H1 (cell line): Measurements from ENCODE around the gene SLC66A3. TPM values are rescaled to one million over a fixed set of nuclear protein-coding genes. Genes with fewer than 3 reads are reported as not detected.

Source experiments
- MAFK ChIP-seq: IDR thresholded peaks from 2 replicates; pipeline ENCODE4 v1.6.1; 2012; ENCODE audit warnings: low read depth, mild to moderate bottlenecking, improper control_type of control experiment, low read length
- RFX5 ChIP-seq: IDR thresholded peaks from 2 replicates; pipeline ENCODE4 v1.6.1; 2011; ENCODE audit warnings: low read depth, low read length, improper control_type of control experiment, borderline replicate concordance
- RNF2 ChIP-seq: fragments of 200-900, 300-1000 bp; sonication (generic); IDR thresholded peaks from 2 replicates; pipeline ENCODE4 v1.7.1; 2016; ENCODE audit warnings: borderline replicate concordance, low read depth, mild to moderate bottlenecking, antibody characterized with exemption, low read length; ENCODE audit not compliant: poor library complexity, severe bottlenecking; ENCODE audit errors: missing control alignments
- SIRT6 ChIP-seq: IDR thresholded peaks from one replicate; pipeline ENCODE4 v1.7.1; 2012; ENCODE audit warnings: low read length, inconsistent platforms
- YY1 ChIP-seq: IDR thresholded peaks from 2 replicates; pipeline ENCODE4 v1.6.1; 2011; ENCODE audit warnings: low read depth, mild to moderate bottlenecking, low read length
- polyA plus RNA-seq, 7 experiments: library from polyadenylated mRNA; depleted of rRNA in 3 of 7; stranded (reverse) in 5 of 7; unstranded in 2 of 7; fragments of >200 nt in 5 of 7; fragments of 200-250 nt in 2 of 7; gene quantifications; 1 replicate in 5 of 7; 2 replicates in 1 of 7; 4 replicates in 1 of 7; pipeline versions ENCODE4 v1.2.1 to v1.2.3, GENCODE V29; 2011 to 2013; ENCODE audit warnings: missing spikeins in 2 of 7, mixed read lengths in 2 of 7
- total RNA-seq: library from RNA; stranded (reverse); fragmentation: NEBNext Ultra II Directional; extraction: Animal tissue kit (Norgen Biotek cat#: 25700); gene quantifications from 2 replicates; pipeline ENCODE4 v1.2.1, GENCODE V29; 2021
- TF ChIP-seq, protein P1 (sequence below): IDR thresholded peaks from 2 replicates; pipeline ENCODE4 v1.6.1; 2012; ENCODE audit warnings: inconsistent platforms

Gene SLC66A3
- total and polyA plus RNA-seq, 2 of the 8 experiments (the other 6 are each of a cell fraction or from before 2014, with no cell fraction given) = 8.7 to 27.8 TPM

DNA sequence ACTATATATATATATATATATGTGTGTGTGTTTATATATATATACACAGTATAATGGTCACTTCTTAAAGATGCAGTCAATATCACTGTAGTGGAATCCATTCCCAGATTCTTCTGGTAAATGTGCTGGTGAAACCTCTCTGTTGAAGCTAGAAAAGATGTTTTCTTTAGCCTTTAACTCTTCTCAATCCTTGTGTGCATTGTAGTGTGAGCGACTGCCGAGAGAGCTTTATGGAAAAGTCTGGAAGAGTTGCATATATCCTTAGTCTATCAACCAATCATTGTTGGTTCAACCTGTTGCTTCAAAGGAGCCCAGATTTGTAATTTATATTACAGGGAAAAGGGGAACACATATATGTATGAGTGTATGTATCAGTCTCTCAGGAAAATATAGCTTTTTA, 27.7 kb downstream of the SLC66A3 start (continued):
- TF ChIP-seq RNF2 (no peak), RFX5 (no peak), YY1 (no peak), SIRT6 (no peak), MAFK (no peak)
- TF ChIP-seq, protein P1, sequence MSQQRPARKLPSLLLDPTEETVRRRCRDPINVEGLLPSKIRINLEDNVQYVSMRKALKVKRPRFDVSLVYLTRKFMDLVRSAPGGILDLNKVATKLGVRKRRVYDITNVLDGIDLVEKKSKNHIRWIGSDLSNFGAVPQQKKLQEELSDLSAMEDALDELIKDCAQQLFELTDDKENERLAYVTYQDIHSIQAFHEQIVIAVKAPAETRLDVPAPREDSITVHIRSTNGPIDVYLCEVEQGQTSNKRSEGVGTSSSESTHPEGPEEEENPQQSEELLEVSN = no peak
